GM12801 (cell line): ENCODE results near the gene BPTF.

Source experiments
- CTCF ChIP-seq: IDR thresholded peaks from one replicate; pipeline ENCODE4 v1.5.1; 2011; ENCODE audit warnings: control low read depth; ENCODE audit not compliant: insufficient read length; ENCODE audit errors: extremely low read depth

Gene BPTF

GRCh38 chr17:67841992-67842391 is 16.7 kb downstream of the BPTF start:
- TF ChIP-seq CTCF = no peak

GRCh38 chr17:67842648-67843047 is 17.3 kb downstream of the BPTF start:
- TF ChIP-seq CTCF = no peak

- no peak for TF ChIP-seq CTCF
Observed at GRCh38 chr17:67845374-67845773, 20.1 kb downstream of the BPTF start.

GRCh38 chr17:67850991-67851631 is 25.8 kb downstream of the BPTF start:
- no peak for TF ChIP-seq CTCF

GRCh38 chr17:67853703-67854102 is 28.4 kb downstream of the BPTF start:
- no peak for TF ChIP-seq CTCF

GRCh38 chr17:67854378-67854777 is 29.1 kb downstream of the BPTF start:
- no peak for TF ChIP-seq CTCF

- TF ChIP-seq CTCF = no peak
Observed at GRCh38 chr17:67855504-67856324, 30.4 kb downstream of the BPTF start.
